Chondrocyte (in vitro differentiated cells): Measurements from ENCODE around the gene ADAM23. TPM values are rescaled to one million over a fixed set of nuclear protein-coding genes. Genes with fewer than 3 reads are reported as not detected.

Source experiments
- DNase-seq: peaks from one replicate; pipeline ENCODE4 v3.0.0; 2021; ENCODE audit warnings: mixed read lengths, low spot score
- H3K27ac Mint-ChIP-seq: one replicate; pipeline ENCODE4 v1.8.0; 2021; ENCODE audit warnings: mild to moderate bottlenecking, moderate library complexity, mixed read lengths; ENCODE audit not compliant: unreplicated experiment
- H3K27me3 Mint-ChIP-seq: 2 replicates; pipeline ENCODE4 v1.8.0; 2021; ENCODE audit warnings: low read depth, mixed read lengths
- H3K36me3 Mint-ChIP-seq: 2 replicates; pipeline ENCODE4 v1.8.0; 2021; ENCODE audit warnings: low read depth, mixed read lengths
- H3K4me1 Mint-ChIP-seq: 2 replicates; pipeline ENCODE4 v1.8.0; 2021; ENCODE audit warnings: low read depth, mild to moderate bottlenecking, mixed read lengths
- H3K4me3 Mint-ChIP-seq: one replicate; pipeline ENCODE4 v1.8.0; 2021; ENCODE audit warnings: mild to moderate bottlenecking, moderate library complexity, mixed read lengths; ENCODE audit not compliant: unreplicated experiment
- H3K9me3 Mint-ChIP-seq: 2 replicates; pipeline ENCODE4 v1.8.0; 2021; ENCODE audit warnings: low read depth, mixed read lengths
- total RNA-seq: library from RNA; stranded (reverse); gene quantifications from 3 replicates; pipeline ENCODE4 v1.2.1, GENCODE V29; 2021
- TF ChIP-seq, protein P1 (sequence below): fragments of 200-600 bp; sonication (generic); IDR thresholded peaks from 2 replicates; pipeline ENCODE4 v1.5.0; 2021; ENCODE audit warnings: antibody characterized with exemption, mild to moderate bottlenecking, moderate library complexity

Gene ADAM23
- total RNA-seq, 1 donor from 2014 or later: 22.7 TPM

DNA sequence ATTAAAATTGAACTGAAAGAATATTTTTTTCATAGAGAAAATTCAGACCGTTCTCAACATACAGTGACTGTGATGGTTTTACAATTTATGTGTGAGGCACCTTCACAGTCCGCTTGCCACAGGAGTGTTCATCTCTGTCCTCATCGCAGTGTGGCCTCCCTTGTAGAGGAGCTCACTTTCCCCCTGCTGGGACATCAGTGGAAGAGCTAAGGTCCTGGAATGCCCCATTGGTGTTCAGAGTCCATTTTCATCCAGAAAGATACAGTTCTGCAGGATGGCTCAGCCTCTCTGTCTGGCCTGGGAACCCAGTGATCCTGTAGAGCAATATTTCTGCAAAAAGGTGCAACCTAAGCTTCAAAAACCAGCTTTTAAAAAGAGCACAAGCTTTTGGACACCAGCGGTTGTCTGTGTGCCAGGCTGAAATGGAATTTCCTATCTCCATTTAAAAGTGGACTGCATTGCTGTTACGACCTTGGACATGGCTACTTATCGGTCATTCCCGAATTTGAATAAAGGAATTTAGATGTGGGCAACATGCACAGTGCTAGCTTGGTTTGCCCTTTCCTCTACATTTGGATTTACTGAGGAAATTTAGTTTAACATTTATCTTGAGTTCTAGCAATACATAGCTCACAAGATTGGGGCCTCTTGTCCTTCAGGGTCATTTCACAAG is 172.2 kb downstream of the ADAM23 start:
- no peak overlapping the region for H3K27ac Mint-ChIP-seq
- no peak overlapping the region for H3K4me3 Mint-ChIP-seq

DNA sequence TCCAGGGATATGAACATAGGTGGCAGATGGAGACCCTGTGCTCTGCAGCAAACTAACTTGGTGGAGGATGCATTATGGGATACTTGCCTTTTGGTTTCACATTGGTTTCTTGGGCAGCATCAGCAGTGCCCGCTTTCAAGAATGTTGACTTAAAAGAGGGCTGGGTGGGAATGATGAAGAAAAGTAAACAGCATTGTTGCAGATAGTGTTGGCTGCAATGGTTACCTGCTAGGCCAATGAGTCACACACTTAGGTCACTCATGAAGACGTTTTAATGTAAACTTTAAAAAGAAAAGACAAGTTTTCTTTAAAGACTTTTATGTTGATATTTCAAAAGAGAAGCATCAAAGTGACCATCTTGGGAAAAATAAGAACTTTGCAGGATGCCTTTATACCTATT is 172.8 kb downstream of the ADAM23 start:
- no peak for DNase-seq
- Mint-ChIP-seq H3K9me3 (no peaks in the 10 kb centered on the region), H3K4me3 (no peak overlapping the region), H3K4me1 (peaks cover 5% of the 10 kb centered on the region), H3K27me3 (no peaks in the 10 kb centered on the region), H3K36me3 (no peaks in the 10 kb centered on the region), H3K27ac (no peak overlapping the region)
- TF ChIP-seq, protein P1, sequence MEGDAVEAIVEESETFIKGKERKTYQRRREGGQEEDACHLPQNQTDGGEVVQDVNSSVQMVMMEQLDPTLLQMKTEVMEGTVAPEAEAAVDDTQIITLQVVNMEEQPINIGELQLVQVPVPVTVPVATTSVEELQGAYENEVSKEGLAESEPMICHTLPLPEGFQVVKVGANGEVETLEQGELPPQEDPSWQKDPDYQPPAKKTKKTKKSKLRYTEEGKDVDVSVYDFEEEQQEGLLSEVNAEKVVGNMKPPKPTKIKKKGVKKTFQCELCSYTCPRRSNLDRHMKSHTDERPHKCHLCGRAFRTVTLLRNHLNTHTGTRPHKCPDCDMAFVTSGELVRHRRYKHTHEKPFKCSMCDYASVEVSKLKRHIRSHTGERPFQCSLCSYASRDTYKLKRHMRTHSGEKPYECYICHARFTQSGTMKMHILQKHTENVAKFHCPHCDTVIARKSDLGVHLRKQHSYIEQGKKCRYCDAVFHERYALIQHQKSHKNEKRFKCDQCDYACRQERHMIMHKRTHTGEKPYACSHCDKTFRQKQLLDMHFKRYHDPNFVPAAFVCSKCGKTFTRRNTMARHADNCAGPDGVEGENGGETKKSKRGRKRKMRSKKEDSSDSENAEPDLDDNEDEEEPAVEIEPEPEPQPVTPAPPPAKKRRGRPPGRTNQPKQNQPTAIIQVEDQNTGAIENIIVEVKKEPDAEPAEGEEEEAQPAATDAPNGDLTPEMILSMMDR: no peak

More for the DNA sequence above, 172.2 kb downstream of the ADAM23 start:
- TF ChIP-seq, protein P1: no peak
- no peaks in the 10 kb centered on the region for H3K36me3 Mint-ChIP-seq
- H3K4me1 Mint-ChIP-seq: peaks cover 5% of the 10 kb centered on the region
- H3K27me3 Mint-ChIP-seq: no peaks in the 10 kb centered on the region
- no peak for DNase-seq
- no peaks in the 10 kb centered on the region for H3K9me3 Mint-ChIP-seq

DNA sequence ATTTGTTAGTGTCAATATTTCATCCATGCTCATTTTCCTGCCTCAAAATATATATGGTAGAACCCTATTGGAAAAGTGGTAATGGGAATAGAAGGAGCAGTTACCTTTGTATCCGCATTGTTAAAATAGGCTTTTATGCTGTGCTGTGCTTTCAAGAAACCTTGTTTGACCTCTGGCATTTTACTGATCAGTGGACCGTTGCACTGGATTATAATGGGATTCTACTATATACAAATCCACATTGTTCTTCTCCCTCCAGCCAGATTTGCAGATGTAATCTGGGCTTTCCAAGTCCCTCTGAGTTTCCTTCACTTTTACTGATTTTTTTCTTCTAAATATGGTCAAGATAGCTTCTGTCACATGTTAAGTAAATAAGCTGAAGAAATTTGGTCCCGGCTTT is 175.7 kb downstream of the ADAM23 start:
- Mint-ChIP-seq H3K27me3 (no peaks in the 10 kb centered on the region), H3K4me3 (no peak overlapping the region), H3K4me1 (peaks cover 5% of the 10 kb centered on the region), H3K27ac (no peak overlapping the region), H3K9me3 (no peaks in the 10 kb centered on the region), H3K36me3 (no peaks in the 10 kb centered on the region)
- TF ChIP-seq, protein P1: no peak
- DNase-seq: no peak

DNA sequence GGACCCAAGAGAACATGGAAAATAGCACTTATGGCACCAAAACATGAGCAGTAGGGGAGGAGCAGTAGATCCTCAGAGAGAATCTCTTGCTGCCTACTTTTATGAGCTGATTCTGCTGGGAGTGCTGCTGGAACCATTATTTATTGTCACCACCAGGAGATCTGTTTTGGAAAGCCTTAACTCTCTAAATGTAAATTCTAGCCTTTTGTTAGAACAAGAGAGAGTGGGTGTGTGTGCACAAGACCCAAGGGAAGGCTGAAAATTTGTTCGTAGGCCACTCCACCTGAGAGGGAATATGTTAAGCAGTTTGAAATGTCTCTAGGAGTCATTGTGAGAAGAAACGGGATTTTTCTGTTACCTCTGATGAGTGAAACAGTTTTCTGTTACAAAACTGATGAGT is 182.8 kb downstream of the ADAM23 start:
- peaks cover 18% of the 10 kb centered on the region for H3K27me3 Mint-ChIP-seq
- no peak for DNase-seq
- TF ChIP-seq, protein P1: no peak
- no peak overlapping the region for H3K4me3 Mint-ChIP-seq
- no peak overlapping the region for H3K27ac Mint-ChIP-seq
- no peaks in the 10 kb centered on the region for H3K9me3 Mint-ChIP-seq
- H3K4me1 Mint-ChIP-seq: no peaks in the 10 kb centered on the region
- no peaks in the 10 kb centered on the region for H3K36me3 Mint-ChIP-seq

DNA sequence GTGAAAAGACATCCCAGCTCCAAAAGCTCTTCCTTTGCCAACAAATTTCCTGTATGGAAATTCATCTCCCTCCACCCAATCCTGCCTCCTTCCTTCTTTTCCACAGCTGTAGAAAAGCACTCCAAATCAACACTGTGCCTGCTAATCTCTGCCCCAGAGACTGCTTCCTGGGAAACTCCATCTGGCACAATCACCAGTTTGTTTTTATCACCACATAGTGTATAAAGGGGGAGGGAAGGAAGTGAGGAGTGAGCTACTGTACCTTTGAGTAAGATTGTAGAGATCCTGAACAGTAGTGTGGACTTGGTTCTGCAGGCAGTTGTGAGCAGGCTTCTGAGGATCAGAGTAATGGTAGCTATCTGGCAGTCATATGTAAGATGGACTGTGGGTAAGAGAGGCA is 184.3 kb downstream of the ADAM23 start:
- TF ChIP-seq, protein P1: no peak
- no peak overlapping the region for H3K4me3 Mint-ChIP-seq
- H3K36me3 Mint-ChIP-seq: no peaks in the 10 kb centered on the region
- DNase-seq: no peak
- H3K4me1 Mint-ChIP-seq: no peaks in the 10 kb centered on the region
- peaks cover 20% of the 10 kb centered on the region for H3K27me3 Mint-ChIP-seq
- no peaks in the 10 kb centered on the region for H3K9me3 Mint-ChIP-seq
- no peak overlapping the region for H3K27ac Mint-ChIP-seq
